Neural crest cell (in vitro differentiated cells): ENCODE measurements around the gene RBMXL3. TPM values are rescaled to one million over a fixed set of nuclear protein-coding genes. Genes with fewer than 3 reads are reported as not detected.
"Not testable (repeated sequence)": the region's sequence is repeated elsewhere in the genome, so short reads cannot be mapped to it uniquely, and the experiment has no call there.

Experiments
- DNase-seq: peaks from one replicate; pipeline ENCODE4 v3.0.0; 2021; ENCODE audit warnings: low read depth, mixed read lengths, low spot score
- H3K27ac Mint-ChIP-seq: one replicate; pipeline ENCODE4 v1.8.0; 2021; ENCODE audit warnings: mild to moderate bottlenecking, mixed read lengths; ENCODE audit not compliant: unreplicated experiment
- H3K27me3 Mint-ChIP-seq: 2 replicates; pipeline ENCODE4 v1.8.0; 2021; ENCODE audit warnings: low read depth, mild to moderate bottlenecking, mixed read lengths
- H3K36me3 Mint-ChIP-seq: 2 replicates; pipeline ENCODE4 v1.8.0; 2021; ENCODE audit warnings: low read depth, mild to moderate bottlenecking, mixed read lengths
- H3K4me1 Mint-ChIP-seq: 2 replicates; pipeline ENCODE4 v1.8.0; 2021; ENCODE audit warnings: mixed read lengths
- H3K4me3 Mint-ChIP-seq: one replicate; pipeline ENCODE4 v1.8.0; 2021; ENCODE audit warnings: mild to moderate bottlenecking, mixed read lengths
- H3K9me3 Mint-ChIP-seq: 2 replicates; pipeline ENCODE4 v1.8.0; 2021; ENCODE audit warnings: mixed read lengths
- total RNA-seq: library from RNA; stranded (reverse); gene quantifications from 2 replicates; pipeline ENCODE4 v1.2.1, GENCODE V29; 2021
- TF ChIP-seq, protein P1 (sequence below): fragments of 200-600 bp; sonication (generic); conservative IDR thresholded peaks from 2 replicates; pipeline ENCODE4 v1.5.0; 2021; ENCODE audit warnings: antibody characterized with exemption, mild to moderate bottlenecking

The RBMXL3 gene
- total RNA-seq, 1 donor from 2014 or later = not detected

DNA sequence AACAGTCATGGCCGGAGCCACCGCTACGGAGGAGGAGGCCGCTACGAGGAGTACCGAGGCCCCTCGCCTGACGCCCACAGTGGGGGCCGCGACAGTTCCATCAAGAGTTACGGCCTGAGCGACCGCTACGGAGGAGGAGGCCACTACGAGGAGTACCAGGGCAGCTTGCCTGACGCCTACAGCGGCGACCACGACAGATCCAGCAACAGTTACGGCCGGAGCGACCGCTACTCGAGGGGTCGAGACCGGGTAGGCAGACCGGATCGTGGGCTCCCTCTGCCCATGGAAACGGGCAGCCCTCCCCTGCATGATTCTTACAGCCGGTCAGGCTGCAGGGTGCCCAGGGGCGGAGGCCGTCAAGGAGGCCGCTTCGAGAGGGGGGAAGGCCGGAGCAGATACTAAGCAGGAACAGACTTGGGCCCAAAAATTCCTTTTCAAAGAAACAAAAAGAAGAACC, 3.1 kb downstream of the RBMXL3 start:
- no peak for DNase-seq
- no peak overlapping the region for H3K4me3 Mint-ChIP-seq
- H3K9me3 Mint-ChIP-seq = peaks cover 10% of the 10 kb centered on the region
- no peaks in the 10 kb centered on the region for H3K27me3 Mint-ChIP-seq
- no peak overlapping the region for H3K27ac Mint-ChIP-seq
- H3K36me3 Mint-ChIP-seq = peaks cover 26% of the 10 kb centered on the region
- TF ChIP-seq, protein P1, sequence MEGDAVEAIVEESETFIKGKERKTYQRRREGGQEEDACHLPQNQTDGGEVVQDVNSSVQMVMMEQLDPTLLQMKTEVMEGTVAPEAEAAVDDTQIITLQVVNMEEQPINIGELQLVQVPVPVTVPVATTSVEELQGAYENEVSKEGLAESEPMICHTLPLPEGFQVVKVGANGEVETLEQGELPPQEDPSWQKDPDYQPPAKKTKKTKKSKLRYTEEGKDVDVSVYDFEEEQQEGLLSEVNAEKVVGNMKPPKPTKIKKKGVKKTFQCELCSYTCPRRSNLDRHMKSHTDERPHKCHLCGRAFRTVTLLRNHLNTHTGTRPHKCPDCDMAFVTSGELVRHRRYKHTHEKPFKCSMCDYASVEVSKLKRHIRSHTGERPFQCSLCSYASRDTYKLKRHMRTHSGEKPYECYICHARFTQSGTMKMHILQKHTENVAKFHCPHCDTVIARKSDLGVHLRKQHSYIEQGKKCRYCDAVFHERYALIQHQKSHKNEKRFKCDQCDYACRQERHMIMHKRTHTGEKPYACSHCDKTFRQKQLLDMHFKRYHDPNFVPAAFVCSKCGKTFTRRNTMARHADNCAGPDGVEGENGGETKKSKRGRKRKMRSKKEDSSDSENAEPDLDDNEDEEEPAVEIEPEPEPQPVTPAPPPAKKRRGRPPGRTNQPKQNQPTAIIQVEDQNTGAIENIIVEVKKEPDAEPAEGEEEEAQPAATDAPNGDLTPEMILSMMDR = no peak
- no peaks in the 10 kb centered on the region for H3K4me1 Mint-ChIP-seq

DNA sequence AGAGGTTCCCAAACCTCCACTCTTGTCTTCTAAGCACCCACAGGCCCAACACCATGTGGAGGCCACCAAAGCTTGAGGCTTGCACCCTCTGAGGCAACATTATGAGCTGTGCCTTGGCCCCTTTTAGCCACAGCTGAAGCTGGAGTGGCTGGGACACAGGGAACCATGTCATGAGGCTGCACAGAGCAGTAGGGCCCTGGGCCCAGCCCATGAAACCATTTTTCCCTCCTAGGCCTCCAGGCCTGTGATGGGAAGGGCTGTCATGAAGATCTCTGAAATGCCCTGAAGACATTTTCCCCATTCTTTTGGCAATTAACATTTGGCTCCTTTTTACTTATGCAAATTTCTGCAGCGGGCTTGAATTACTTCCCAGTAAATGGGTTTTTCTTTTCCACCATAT, 14.8 kb downstream of the RBMXL3 start:
- H3K9me3 Mint-ChIP-seq = peaks cover 39% of the 10 kb centered on the region
- H3K36me3 Mint-ChIP-seq = peaks cover 57% of the 10 kb centered on the region
- TF ChIP-seq, protein P1 = no peak

DNA sequence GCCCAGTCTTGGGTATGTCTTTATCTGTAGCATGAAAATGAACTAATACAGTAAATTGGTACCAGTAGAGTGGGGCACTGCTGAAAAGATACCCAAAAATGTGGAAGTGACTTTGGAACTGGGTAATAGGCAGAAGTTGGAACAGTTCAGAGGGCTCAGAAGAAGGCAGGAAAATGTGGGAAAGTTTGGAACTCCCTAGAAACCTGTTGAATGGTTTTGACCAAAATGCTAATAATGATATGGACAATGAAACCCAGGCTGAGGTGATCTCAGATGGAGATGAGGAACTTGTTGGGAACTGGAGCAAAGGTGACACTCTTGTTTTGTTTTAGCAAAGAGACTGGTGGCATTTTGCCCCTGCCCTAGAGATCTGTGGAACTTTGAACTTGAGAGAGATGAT, 20.3 kb downstream of the RBMXL3 start:
- not testable (repeated sequence) for H3K27ac Mint-ChIP-seq, H3K9me3 Mint-ChIP-seq, H3K27me3 Mint-ChIP-seq, H3K4me1 Mint-ChIP-seq, H3K4me3 Mint-ChIP-seq, DNase-seq
- H3K36me3 Mint-ChIP-seq = peaks cover 33% of the 10 kb centered on the region

More for the DNA sequence above, 14.8 kb downstream of the RBMXL3 start:
- DNase-seq = no peak
- Mint-ChIP-seq H3K27me3 (no peaks in the 10 kb centered on the region), H3K4me1 (no peaks in the 10 kb centered on the region), H3K4me3 (no peak overlapping the region), H3K27ac (no peak overlapping the region)

DNA sequence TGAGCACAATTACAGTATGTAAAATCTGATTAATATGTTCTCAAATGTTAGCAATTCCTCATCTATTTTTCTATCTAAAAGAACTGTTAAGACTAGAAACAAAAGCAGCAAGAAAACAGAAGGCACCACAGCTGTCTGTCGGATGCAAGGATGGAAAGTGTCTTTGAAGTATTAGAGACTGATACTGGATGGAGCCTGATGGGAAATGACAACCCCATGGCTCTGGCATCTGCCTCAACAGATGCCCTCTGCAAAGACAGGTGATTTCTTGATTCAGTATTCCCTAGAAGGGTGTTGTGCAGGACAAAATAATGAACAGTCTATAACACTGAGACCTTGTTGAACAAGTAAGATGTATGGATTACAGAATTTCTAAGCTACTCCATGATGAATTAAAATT, 24.9 kb downstream of the RBMXL3 start:
- TF ChIP-seq, protein P1 = no peak
- H3K27ac Mint-ChIP-seq = no peak overlapping the region
- no peaks in the 10 kb centered on the region for H3K27me3 Mint-ChIP-seq
- H3K4me1 Mint-ChIP-seq = peaks cover 7% of the 10 kb centered on the region
- no peak for DNase-seq
- peaks cover 23% of the 10 kb centered on the region for H3K36me3 Mint-ChIP-seq
- no peak overlapping the region for H3K4me3 Mint-ChIP-seq
- no peaks in the 10 kb centered on the region for H3K9me3 Mint-ChIP-seq

GRCh38 chrX:115214605-115215004, 25.4 kb downstream of the RBMXL3 start:
- H3K27me3 Mint-ChIP-seq = no peaks in the 10 kb centered on the region

DNA sequence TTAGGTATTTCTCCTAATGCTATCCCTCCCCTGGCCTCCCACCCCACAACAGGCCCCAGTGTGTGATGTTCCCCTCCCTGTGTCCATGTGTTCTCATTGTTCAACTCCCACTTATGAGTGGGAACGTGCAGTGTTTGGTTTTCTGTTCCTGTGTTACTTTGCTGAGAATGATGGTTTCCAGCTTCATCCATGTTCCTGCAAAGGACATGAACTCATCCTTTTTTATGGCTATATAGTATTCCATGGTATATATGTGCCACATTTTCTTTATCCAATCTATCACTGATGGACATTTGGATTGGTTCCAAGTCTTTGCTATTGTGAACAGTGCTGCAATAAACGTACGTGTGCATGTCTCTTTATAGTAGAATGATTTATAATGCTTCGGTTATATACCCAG, 28.1 kb downstream of the RBMXL3 start:
- not testable (repeated sequence) for H3K4me3 Mint-ChIP-seq, DNase-seq, H3K27ac Mint-ChIP-seq, H3K36me3 Mint-ChIP-seq, H3K27me3 Mint-ChIP-seq, H3K9me3 Mint-ChIP-seq
- H3K4me1 Mint-ChIP-seq = peaks cover 15% of the 10 kb centered on the region

More at GRCh38 chrX:115214605-115215004, 25.4 kb downstream of the RBMXL3 start:
- no peaks in the 10 kb centered on the region for H3K9me3 Mint-ChIP-seq
- H3K4me3 Mint-ChIP-seq = no peak overlapping the region
- no peak overlapping the region for H3K27ac Mint-ChIP-seq
- H3K36me3 Mint-ChIP-seq = peaks cover 20% of the 10 kb centered on the region
- no peak for DNase-seq
- peaks cover 7% of the 10 kb centered on the region for H3K4me1 Mint-ChIP-seq
- TF ChIP-seq, protein P1 = no peak

- peaks cover 8% of the 10 kb centered on the region for H3K36me3 Mint-ChIP-seq
- no peak overlapping the region for H3K4me3 Mint-ChIP-seq
- no peaks in the 10 kb centered on the region for H3K9me3 Mint-ChIP-seq
- peaks cover 28% of the 10 kb centered on the region for H3K4me1 Mint-ChIP-seq
- H3K27me3 Mint-ChIP-seq = no peaks in the 10 kb centered on the region
- TF ChIP-seq, protein P1 = peak; percentile 58
- H3K27ac Mint-ChIP-seq = no peak overlapping the region
- DNase-seq = no peak
Observed at GRCh38 chrX:115226929-115227328, 37.7 kb downstream of the RBMXL3 start.
